NCI-H1417 (cell line): ENCODE measurements around the gene SLC8A3.

Experiments
- DNase-seq, 3 experiments: peaks; one replicate each; lab custom pipeline; 2025; lab: John Stamatoyannopoulos, UW

The SLC8A3 gene

GRCh38 chr14:70116278-70116677 is 72.5 kb downstream of the SLC8A3 start:
- DNase-seq, result no peak

- peak; percentile 51 to 79 (median 76) for DNase-seq
Observed at GRCh38 chr14:70114621-70115156, 74.1 kb downstream of the SLC8A3 start.

- no peak for DNase-seq
Observed at GRCh38 chr14:70113211-70113610, 75.5 kb downstream of the SLC8A3 start.

- DNase-seq, result no peak
Observed at GRCh38 chr14:70108419-70108818, 80.3 kb downstream of the SLC8A3 start.

GRCh38 chr14:70107309-70107708 is 81.4 kb downstream of the SLC8A3 start:
- no peak for DNase-seq

- no peak for DNase-seq
Observed at GRCh38 chr14:70100071-70100470, 88.7 kb downstream of the SLC8A3 start.

- peak in 2 of 3 experiments; percentile 34 to 69 for DNase-seq
Observed at GRCh38 chr14:70098250-70098809, 90.4 kb downstream of the SLC8A3 start.

- peak; percentile 69 to 97 (median 93) for DNase-seq
Observed at GRCh38 chr14:70097576-70098249, 91.0 kb downstream of the SLC8A3 start.

GRCh38 chr14:70096866-70097265 is 91.9 kb downstream of the SLC8A3 start:
- DNase-seq, result peak; percentile 38 to 71 (median 38)

GRCh38 chr14:70094631-70095030 is 94.1 kb downstream of the SLC8A3 start:
- DNase-seq, result peak in 1 of 3 experiments; percentile 24

- no peak for DNase-seq
Observed at GRCh38 chr14:70094106-70094505, 94.6 kb downstream of the SLC8A3 start.

GRCh38 chr14:70093156-70093555 is 95.6 kb downstream of the SLC8A3 start:
- no peak for DNase-seq

GRCh38 chr14:70087380-70087697 is 101.4 kb downstream of the SLC8A3 start:
- DNase-seq, result no peak

- peak; percentile 37 to 76 (median 65) for DNase-seq
Observed at GRCh38 chr14:70086685-70087379, 101.9 kb downstream of the SLC8A3 start.

- no peak for DNase-seq
Observed at GRCh38 chr14:70084226-70084625, 104.5 kb downstream of the SLC8A3 start.

GRCh38 chr14:70082394-70082793 is 106.4 kb downstream of the SLC8A3 start:
- DNase-seq, result no peak

GRCh38 chr14:70080076-70080475 is 108.7 kb downstream of the SLC8A3 start:
- DNase-seq, result peak in 1 of 3 experiments; percentile 12

GRCh38 chr14:70078329-70078728 is 110.4 kb downstream of the SLC8A3 start:
- no peak for DNase-seq

- peak in 1 of 3 experiments; percentile 63 for DNase-seq
Observed at GRCh38 chr14:70077720-70078119, 111.0 kb downstream of the SLC8A3 start.

GRCh38 chr14:70077005-70077404 is 111.7 kb downstream of the SLC8A3 start:
- DNase-seq, result no peak

GRCh38 chr14:70073924-70074566 is 114.7 kb downstream of the SLC8A3 start:
- DNase-seq, result peak; percentile 59 to 85 (median 74)

- no peak for DNase-seq
Observed at GRCh38 chr14:70069186-70069585, 119.6 kb downstream of the SLC8A3 start.
